IPS-15b (cell line): Measurements from ENCODE around the gene MUC2.

ENCODE experiments used
- H3K27me3 ChIP-seq: one replicate; pipeline ENCODE4 v1.6.1; 2013; ENCODE audit warnings: low read length; ENCODE audit not compliant: control insufficient read depth, insufficient read depth
- H3K36me3 ChIP-seq: one replicate; pipeline ENCODE4 v1.6.1; 2013; ENCODE audit warnings: low read length; ENCODE audit not compliant: control insufficient read depth, insufficient read depth
- H3K4me1 ChIP-seq: one replicate; pipeline ENCODE4 v1.6.1; 2013; ENCODE audit warnings: mild to moderate bottlenecking, low read length; ENCODE audit not compliant: control insufficient read depth, insufficient read depth
- H3K4me3 ChIP-seq: one replicate; pipeline ENCODE4 v1.5.1; 2013; ENCODE audit warnings: low read depth, low read length
- H3K9ac ChIP-seq: one replicate; pipeline ENCODE4 v1.6.1; 2013; ENCODE audit warnings: low read depth, mild to moderate bottlenecking, low read length
- H3K9me3 ChIP-seq: one replicate; pipeline ENCODE4 v1.6.1; 2013; ENCODE audit warnings: mild to moderate bottlenecking, low read length; ENCODE audit not compliant: control insufficient read depth, insufficient read depth

The MUC2 gene

GRCh38 chr11:1102221-1102971, 27.7 kb downstream of the MUC2 start:
- no peak overlapping the region for H3K4me3 ChIP-seq
- H3K9ac ChIP-seq: no peak overlapping the region
- H3K4me1 ChIP-seq: no peaks in the 10 kb centered on the region
- no peaks in the 10 kb centered on the region for H3K36me3 ChIP-seq
- no peaks in the 10 kb centered on the region for H3K27me3 ChIP-seq
- H3K9me3 ChIP-seq: no peaks in the 10 kb centered on the region

- H3K36me3 ChIP-seq: no peaks in the 10 kb centered on the region
- H3K4me1 ChIP-seq: no peaks in the 10 kb centered on the region
- no peak overlapping the region for H3K9ac ChIP-seq
- H3K4me3 ChIP-seq: no peak overlapping the region
- no peaks in the 10 kb centered on the region for H3K27me3 ChIP-seq
- H3K9me3 ChIP-seq: no peaks in the 10 kb centered on the region
Observed at GRCh38 chr11:1102996-1103395, 28.3 kb downstream of the MUC2 start.

GRCh38 chr11:1103401-1104360, 29.0 kb downstream of the MUC2 start:
- no peaks in the 10 kb centered on the region for H3K27me3 ChIP-seq

GRCh38 chr11:1104411-1105182, 29.9 kb downstream of the MUC2 start:
- no peaks in the 10 kb centered on the region for H3K4me1 ChIP-seq
- H3K36me3 ChIP-seq: no peaks in the 10 kb centered on the region
- H3K27me3 ChIP-seq: no peaks in the 10 kb centered on the region
- no peak overlapping the region for H3K9ac ChIP-seq
- H3K4me3 ChIP-seq: no peak overlapping the region
- no peaks in the 10 kb centered on the region for H3K9me3 ChIP-seq

More at GRCh38 chr11:1103401-1104360, 29.0 kb downstream of the MUC2 start:
- H3K36me3 ChIP-seq: no peaks in the 10 kb centered on the region
- no peak overlapping the region for H3K9ac ChIP-seq
- H3K4me3 ChIP-seq: no peak overlapping the region
- H3K4me1 ChIP-seq: no peaks in the 10 kb centered on the region
- no peaks in the 10 kb centered on the region for H3K9me3 ChIP-seq

GRCh38 chr11:1105183-1105565, 30.5 kb downstream of the MUC2 start:
- Histone ChIP-seq H3K36me3 (no peaks in the 10 kb centered on the region), H3K9me3 (no peaks in the 10 kb centered on the region), H3K4me3 (no peak overlapping the region), H3K4me1 (no peaks in the 10 kb centered on the region), H3K9ac (no peak overlapping the region), H3K27me3 (no peaks in the 10 kb centered on the region)

GRCh38 chr11:1106387-1106786, 31.7 kb downstream of the MUC2 start:
- Histone ChIP-seq H3K9me3 (no peaks in the 10 kb centered on the region), H3K4me3 (no peak overlapping the region), H3K36me3 (no peaks in the 10 kb centered on the region), H3K9ac (no peak overlapping the region), H3K27me3 (no peaks in the 10 kb centered on the region), H3K4me1 (no peaks in the 10 kb centered on the region)

- Histone ChIP-seq H3K36me3 (no peaks in the 10 kb centered on the region), H3K4me3 (no peak overlapping the region), H3K9ac (no peak overlapping the region), H3K27me3 (no peaks in the 10 kb centered on the region), H3K4me1 (no peaks in the 10 kb centered on the region), H3K9me3 (no peaks in the 10 kb centered on the region)
Observed at GRCh38 chr11:1107316-1108245, 32.9 kb downstream of the MUC2 start.

- Histone ChIP-seq H3K36me3 (no peaks in the 10 kb centered on the region), H3K9ac (no peak overlapping the region), H3K4me1 (no peaks in the 10 kb centered on the region), H3K4me3 (no peak overlapping the region), H3K27me3 (no peaks in the 10 kb centered on the region), H3K9me3 (no peaks in the 10 kb centered on the region)
Observed at GRCh38 chr11:1108246-1108900, 33.7 kb downstream of the MUC2 start.

GRCh38 chr11:1109101-1109917, 34.6 kb downstream of the MUC2 start:
- H3K4me3 ChIP-seq: no peak overlapping the region
- no peaks in the 10 kb centered on the region for H3K27me3 ChIP-seq
- H3K9me3 ChIP-seq: no peaks in the 10 kb centered on the region
- no peaks in the 10 kb centered on the region for H3K4me1 ChIP-seq
- no peak overlapping the region for H3K9ac ChIP-seq
- H3K36me3 ChIP-seq: no peaks in the 10 kb centered on the region
